PC-3 (cell line): ENCODE measurements around the gene EIPR1. TPM values are rescaled to one million over a fixed set of nuclear protein-coding genes. Genes with fewer than 3 reads are reported as not detected.

Source experiments
- ATAC-seq: fragments of 200-7000 bp; cut with Tn5 transposase; 2 replicates; pipeline ENCODE4 v1.9.1; 2020; ENCODE audit warnings: mild to moderate bottlenecking, moderate library complexity
- BruUV-seq: library from RNA; stranded (reverse); fragments of 400-500 nt; replicated peaks from 2 replicates; lab custom pipeline; 2021; lab: Mats Ljungman, UMichigan
- CTCF ChIA-PET: fragments of 300-600 bp; sonication (Branson Sonifier 250); formaldehyde crosslinking; loops from one replicate; lab custom pipeline; 2022; ENCODE audit warnings: antibody characterized with exemption; lab: Charles Lee
- POLR2A ChIA-PET: fragments of 300-600 bp; sonication (Branson Sonifier 250); formaldehyde crosslinking; loops from one replicate; lab custom pipeline; 2022; ENCODE audit warnings: antibody characterized with exemption; ENCODE audit not compliant: unreplicated experiment; lab: Charles Lee
- DNase-seq: peaks from one replicate; pipeline ENCODE4 v3.0.0-alpha.2; 2015
- H2AFZ ChIP-seq: fragments of 300-600 bp; sonication (generic); 2 replicates; pipeline ENCODE4 v1.6.0; 2016; ENCODE audit warnings: antibody characterized with exemption, low read length
- H3F3A ChIP-seq: fragments of 300-600 bp; sonication (generic); one replicate; pipeline ENCODE4 v1.6.0; 2017; ENCODE audit warnings: antibody characterized with exemption, low read length, control low read depth, mild to moderate bottlenecking; ENCODE audit not compliant: unreplicated experiment
- H3K27ac ChIP-seq: fragments of 300-600 bp; sonication (generic); 2 replicates; pipeline ENCODE4 v1.5.1; 2016; ENCODE audit warnings: mild to moderate bottlenecking, low read length
- H3K27me3 ChIP-seq: fragments of 300-600 bp; sonication (generic); 2 replicates; pipeline ENCODE4 v1.6.1; 2016; ENCODE audit warnings: low read length, mixed read lengths
- H3K36me3 ChIP-seq: fragments of 300-600 bp; sonication (generic); 2 replicates; pipeline ENCODE4 v1.6.1; 2016; ENCODE audit warnings: low read depth, mixed run types, low read length, mixed read lengths
- H3K4me1 ChIP-seq: fragments of 300-600 bp; sonication (generic); 2 replicates; pipeline ENCODE4 v1.5.1; 2016; ENCODE audit warnings: low read length; ENCODE audit not compliant: insufficient read depth
- H3K4me2 ChIP-seq: fragments of 300-600 bp; sonication (generic); 2 replicates; pipeline ENCODE4 v1.6.0; 2016; ENCODE audit warnings: low read length
- H3K4me3 ChIP-seq: fragments of 300-600 bp; sonication (generic); 2 replicates; pipeline ENCODE4 v1.5.1; 2016; ENCODE audit warnings: mild to moderate bottlenecking, low read length, mixed read lengths
- H3K79me2 ChIP-seq: fragments of 300-600 bp; sonication (generic); 2 replicates; pipeline ENCODE4 v1.6.1; 2017; ENCODE audit warnings: low read length, mixed read lengths
- H3K9ac ChIP-seq: fragments of 300-600 bp; sonication (generic); 2 replicates; pipeline ENCODE4 v1.6.0; 2016; ENCODE audit warnings: mild to moderate bottlenecking, low read length
- H3K9me2 ChIP-seq: fragments of 300-600 bp; sonication (generic); replicated peaks from 2 replicates; pipeline ENCODE4 v1.6.1; 2016; ENCODE audit warnings: mixed run types, low read length, mixed read lengths
- H3K9me3 ChIP-seq: fragments of 300-600 bp; sonication (generic); 2 replicates; pipeline ENCODE4 v1.6.1; 2016; ENCODE audit warnings: low read length, mixed read lengths
- H4K20me1 ChIP-seq: fragments of 300-600 bp; sonication (generic); 2 replicates; pipeline ENCODE4 v1.6.1; 2016; ENCODE audit warnings: low read length, mixed read lengths
- EZH2 ChIP-seq: fragments of 300-600 bp; sonication (generic); IDR thresholded peaks from one replicate; pipeline ENCODE4 v1.6.1; 2017; ENCODE audit warnings: antibody characterized with exemption, mild to moderate bottlenecking, low read length; ENCODE audit not compliant: unreplicated experiment
- EZH2phosphoT487 ChIP-seq: fragments of 300-600 bp; sonication (generic); IDR thresholded peaks from 2 replicates; pipeline ENCODE4 v1.6.1; 2018; ENCODE audit warnings: mild to moderate bottlenecking, antibody characterized with exemption, low read length, borderline replicate concordance
- intact Hi-C: fragments of 100-400 bp; cut with micrococcal nuclease; formaldehyde crosslinking; loops from 2 replicates; pipeline ENCODE4 v1.9.0; 2023
- total RNA-seq: library from RNA; depleted of rRNA; stranded (reverse); fragments of >200 nt; gene quantifications from 2 replicates; pipeline ENCODE4 v1.2.3, GENCODE V29; 2014
- TF ChIP-seq, protein P1 (sequence below): fragments of 300-600 bp; sonication (generic); conservative IDR thresholded peaks from 2 replicates; pipeline ENCODE4 v1.5.1; 2017; ENCODE audit warnings: antibody characterized with exemption, low read depth, mild to moderate bottlenecking, low read length

EIPR1 gene
- total RNA-seq, 1 experiment from 2014 or later: 90.1 TPM

DNA sequence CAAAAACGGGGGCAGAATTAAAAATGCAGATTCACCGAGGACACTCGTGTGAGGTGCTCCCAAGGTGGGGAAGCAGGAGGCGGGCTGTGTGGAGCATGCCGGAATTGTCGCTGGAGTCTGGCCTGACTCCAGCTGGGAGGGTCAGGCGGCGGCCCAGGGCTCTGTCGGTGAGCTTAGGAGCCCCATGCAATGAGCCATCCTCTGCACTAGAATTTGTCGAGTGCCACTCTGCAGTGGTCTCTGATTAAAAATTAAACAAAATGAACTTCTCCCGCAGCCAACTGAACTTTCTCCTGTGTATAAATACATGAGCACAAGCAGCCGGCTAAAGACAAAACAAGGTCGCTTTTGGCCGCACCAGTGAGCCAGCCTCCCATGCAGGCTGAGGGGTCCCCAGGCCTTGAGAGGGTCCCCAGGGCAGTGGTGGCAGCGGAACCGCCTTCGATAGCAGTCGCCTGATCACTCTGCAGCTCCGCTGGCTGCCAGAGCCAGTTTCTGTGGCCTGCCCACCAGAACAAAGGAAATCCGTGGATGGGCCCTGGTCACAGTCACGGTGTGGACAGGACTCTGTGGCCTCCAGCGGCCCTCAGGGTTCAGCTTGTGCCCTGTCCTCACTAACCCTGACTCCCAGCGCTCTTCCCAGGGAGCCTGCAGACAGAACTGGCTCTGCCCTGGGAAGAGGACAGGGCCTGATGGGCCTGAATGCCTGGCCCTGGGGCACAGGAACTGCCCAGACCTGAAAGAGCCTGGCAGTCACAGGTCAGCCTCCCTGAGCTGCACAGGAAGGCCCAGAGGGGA, 201.3 kb downstream of the EIPR1 start:
- Histone ChIP-seq H3K4me1 (no peaks in the 10 kb centered on the region), H4K20me1 (no peaks in the 10 kb centered on the region), H3K79me2 (no peaks in the 10 kb centered on the region), H3K27ac (no peak overlapping the region), H3K9me3 (no peaks in the 10 kb centered on the region), H2AFZ (no peak overlapping the region), H3K27me3 (no peaks in the 10 kb centered on the region), H3K36me3 (no peaks in the 10 kb centered on the region), H3K4me2 (no peak overlapping the region), H3K4me3 (no peak overlapping the region), H3F3A (no peaks in the 10 kb centered on the region), H3K9ac (no peak overlapping the region), H3K9me2 (no peaks in the 10 kb centered on the region)
- no TSS peak for BruUV-seq
- no peak for DNase-seq
- ChIA-PET CTCF (no interaction called here), POLR2A (no interaction called here)
- intact Hi-C loops: no loop called here
- no peak for ATAC-seq
- TF ChIP-seq, protein P1, sequence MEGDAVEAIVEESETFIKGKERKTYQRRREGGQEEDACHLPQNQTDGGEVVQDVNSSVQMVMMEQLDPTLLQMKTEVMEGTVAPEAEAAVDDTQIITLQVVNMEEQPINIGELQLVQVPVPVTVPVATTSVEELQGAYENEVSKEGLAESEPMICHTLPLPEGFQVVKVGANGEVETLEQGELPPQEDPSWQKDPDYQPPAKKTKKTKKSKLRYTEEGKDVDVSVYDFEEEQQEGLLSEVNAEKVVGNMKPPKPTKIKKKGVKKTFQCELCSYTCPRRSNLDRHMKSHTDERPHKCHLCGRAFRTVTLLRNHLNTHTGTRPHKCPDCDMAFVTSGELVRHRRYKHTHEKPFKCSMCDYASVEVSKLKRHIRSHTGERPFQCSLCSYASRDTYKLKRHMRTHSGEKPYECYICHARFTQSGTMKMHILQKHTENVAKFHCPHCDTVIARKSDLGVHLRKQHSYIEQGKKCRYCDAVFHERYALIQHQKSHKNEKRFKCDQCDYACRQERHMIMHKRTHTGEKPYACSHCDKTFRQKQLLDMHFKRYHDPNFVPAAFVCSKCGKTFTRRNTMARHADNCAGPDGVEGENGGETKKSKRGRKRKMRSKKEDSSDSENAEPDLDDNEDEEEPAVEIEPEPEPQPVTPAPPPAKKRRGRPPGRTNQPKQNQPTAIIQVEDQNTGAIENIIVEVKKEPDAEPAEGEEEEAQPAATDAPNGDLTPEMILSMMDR: no peak
- no peak for TF ChIP-seq EZH2
- TF ChIP-seq EZH2phosphoT487: no peak

DNA sequence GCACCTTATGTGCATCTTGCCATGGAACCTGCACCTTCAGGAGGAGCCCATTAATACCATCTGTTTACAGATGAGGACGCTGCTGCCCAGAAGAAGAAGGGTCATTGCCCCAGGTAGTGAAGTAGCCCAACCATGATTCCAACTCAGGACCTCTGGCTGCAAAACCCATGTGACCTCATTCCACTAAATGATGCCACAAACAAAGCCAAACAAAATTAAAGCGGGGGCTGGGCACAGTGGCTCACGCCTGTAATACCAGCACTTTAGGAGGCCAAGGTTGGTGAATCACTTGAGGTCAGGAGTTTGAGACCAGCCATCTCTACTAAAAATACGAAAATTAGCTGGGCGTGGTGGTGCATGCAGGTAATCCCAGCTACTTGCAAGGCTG, 202.1 kb downstream of the EIPR1 start:
- Histone ChIP-seq H3K27ac (no peak overlapping the region), H3F3A (no peaks in the 10 kb centered on the region), H3K9me3 (no peaks in the 10 kb centered on the region), H2AFZ (no peak overlapping the region), H4K20me1 (no peaks in the 10 kb centered on the region), H3K36me3 (no peaks in the 10 kb centered on the region), H3K4me1 (no peaks in the 10 kb centered on the region), H3K27me3 (no peaks in the 10 kb centered on the region), H3K4me2 (no peak overlapping the region), H3K4me3 (no peak overlapping the region), H3K9me2 (no peaks in the 10 kb centered on the region), H3K9ac (no peak overlapping the region), H3K79me2 (no peaks in the 10 kb centered on the region)
- ChIA-PET CTCF (no interaction called here), POLR2A (no interaction called here)
- TF ChIP-seq, protein P1: no peak
- TF ChIP-seq EZH2: no peak
- no peak for TF ChIP-seq EZH2phosphoT487
- no peak for ATAC-seq
- intact Hi-C loops: no loop called here
- DNase-seq: no peak
- BruUV-seq: no TSS peak
